IMR-90 (cell line): ENCODE results near the gene LRPPRC. TPM values are rescaled to one million over a fixed set of nuclear protein-coding genes. Genes with fewer than 3 reads are reported as not detected.

Experiments used
- ATAC-seq: fragments of 200-7000 bp; cut with Tn5 transposase; 2 replicates; pipeline ENCODE4 v1.9.1; 2020; ENCODE audit warnings: low read depth, mild to moderate bottlenecking, moderate library complexity
- BruUV-seq: library from RNA; stranded (reverse); fragments of 400-500 nt; replicated peaks from 2 replicates; lab custom pipeline; 2021; lab: Mats Ljungman, UMichigan
- CTCF ChIA-PET: fragments of 300-600 bp; formaldehyde crosslinking; extraction: SDS; loops from one replicate; lab custom pipeline; 2021; ENCODE audit warnings: antibody characterized with exemption; lab: Yijun Ruan, JAX
- POLR2A ChIA-PET: fragments of 300-600 bp; sonication (Branson Sonifier 250); formaldehyde crosslinking; loops from one replicate; lab custom pipeline; 2022; ENCODE audit warnings: antibody characterized with exemption; ENCODE audit not compliant: unreplicated experiment; lab: Charles Lee
- DNase-seq: peaks from one replicate; pipeline ENCODE4 v3.0.0; 2013
- H2AFZ ChIP-seq: replicated peaks from 2 replicates; pipeline ENCODE3; 2013; ENCODE audit warnings: low read length, mild to moderate bottlenecking; ENCODE audit not compliant: poor library complexity
- H2AK5ac ChIP-seq: 2 replicates; pipeline ENCODE4 v1.6.1; 2013; ENCODE audit warnings: low read depth, low read length, inconsistent platforms
- H2AK9ac ChIP-seq: replicated peaks from 2 replicates; pipeline ENCODE3; 2013; ENCODE audit warnings: mild to moderate bottlenecking, low read depth, low read length, moderate library complexity; ENCODE audit not compliant: poor library complexity
- H2BK120ac ChIP-seq: 2 replicates; pipeline ENCODE4 v1.6.1; 2013; ENCODE audit warnings: low read depth, low read length, inconsistent platforms
- H2BK15ac ChIP-seq: 3 replicates; pipeline ENCODE4 v1.6.1; 2013; ENCODE audit warnings: low read depth, low read length, inconsistent platforms
- H2BK20ac ChIP-seq: 2 replicates; pipeline ENCODE4 v1.6.1; 2013; ENCODE audit warnings: low read depth, mild to moderate bottlenecking, inconsistent platforms, low read length, moderate library complexity
- H2BK5ac ChIP-seq: 2 replicates; pipeline ENCODE4 v1.6.1; 2013; ENCODE audit warnings: mild to moderate bottlenecking, low read depth, low read length, inconsistent platforms; ENCODE audit not compliant: poor library complexity, severe bottlenecking
- H3K14ac ChIP-seq: replicated peaks from 2 replicates; pipeline ENCODE4 v1.6.1; 2013; ENCODE audit warnings: low read depth, low read length, inconsistent platforms
- H3K18ac ChIP-seq: 2 replicates; pipeline ENCODE4 v1.6.1; 2013; ENCODE audit warnings: low read depth, low read length, control low read depth
- H3K23ac ChIP-seq: 2 replicates; pipeline ENCODE4 v1.6.1; 2013; ENCODE audit warnings: low read depth, low read length, inconsistent platforms
- H3K27ac ChIP-seq: 2 replicates; pipeline ENCODE4 v1.5.1; 2013; ENCODE audit warnings: mild to moderate bottlenecking, control low read depth, low read length; ENCODE audit not compliant: insufficient read depth
- H3K27me3 ChIP-seq: 2 replicates; pipeline ENCODE4 v1.6.1; 2013; ENCODE audit warnings: low read length; ENCODE audit not compliant: control insufficient read depth, insufficient read depth
- H3K36me3 ChIP-seq: 2 replicates; pipeline ENCODE4 v1.6.1; 2013; ENCODE audit warnings: low read length, mixed read lengths; ENCODE audit not compliant: control insufficient read depth, insufficient read depth
- H3K4ac ChIP-seq: 2 replicates; pipeline ENCODE4 v1.6.1; 2013; ENCODE audit warnings: low read depth, low read length, inconsistent platforms
- H3K4me1 ChIP-seq: 2 replicates; pipeline ENCODE4 v1.6.1; 2013; ENCODE audit warnings: low read length, mixed read lengths; ENCODE audit not compliant: control insufficient read depth, insufficient read depth
- H3K4me2 ChIP-seq: 2 replicates; pipeline ENCODE4 v1.6.1; 2013; ENCODE audit warnings: low read depth, mild to moderate bottlenecking, control low read depth, low read length, moderate library complexity
- H3K4me3 ChIP-seq: 2 replicates; pipeline ENCODE4 v1.5.1; 2013; ENCODE audit warnings: low read depth, mild to moderate bottlenecking, control low read depth, low read length, moderate library complexity; ENCODE audit not compliant: insufficient read depth
- H3K56ac ChIP-seq: 2 replicates; pipeline ENCODE4 v1.6.1; 2013; ENCODE audit warnings: low read length, inconsistent platforms; ENCODE audit not compliant: insufficient read depth; ENCODE audit errors: extremely low read depth
- H3K79me1 ChIP-seq, 2 experiments: 2 replicates each; pipeline ENCODE4 v1.6.1; 2013; ENCODE audit warnings: low read length in 2 of 2, inconsistent platforms in 1 of 2, low read depth in 1 of 2
- H3K9ac ChIP-seq: 2 replicates; pipeline ENCODE4 v1.6.1; 2013; ENCODE audit warnings: low read depth, low read length, control low read depth
- H3K9me1 ChIP-seq: 2 replicates; pipeline ENCODE4 v1.6.1; 2013; ENCODE audit warnings: low read length, inconsistent platforms; ENCODE audit not compliant: insufficient read depth
- H3K9me3 ChIP-seq: 2 replicates; pipeline ENCODE4 v1.6.1; 2013; ENCODE audit warnings: low read length; ENCODE audit not compliant: control insufficient read depth, insufficient read depth
- H4K20me1 ChIP-seq: 2 replicates; pipeline ENCODE4 v1.6.1; 2013; ENCODE audit warnings: low read length, inconsistent platforms; ENCODE audit not compliant: insufficient read depth
- H4K5ac ChIP-seq: 2 replicates; pipeline ENCODE4 v1.6.1; 2013; ENCODE audit warnings: mild to moderate bottlenecking, low read depth, low read length, control low read depth
- H4K8ac ChIP-seq, 2 experiments: 2 replicates each; pipeline ENCODE4 v1.6.1; 2013; ENCODE audit warnings: low read depth in 2 of 2, low read length in 2 of 2, control low read depth in 1 of 2, inconsistent platforms in 1 of 2
- H4K91ac ChIP-seq: 2 replicates; pipeline ENCODE4 v1.6.1; 2013; ENCODE audit warnings: low read depth, low read length, inconsistent platforms; ENCODE audit not compliant: insufficient read depth
- BHLHE40 ChIP-seq: fragments of 150-350 bp; IDR thresholded peaks from 2 replicates; pipeline ENCODE4 v1.6.1; 2016; ENCODE audit warnings: mild to moderate bottlenecking, low read depth, low read length
- CHD1 ChIP-seq: IDR thresholded peaks from 2 replicates; pipeline ENCODE4 v1.6.1; 2012; ENCODE audit warnings: low read depth, low read length, improper control_type of control experiment
- FOS ChIP-seq: fragments of 150-350 bp; IDR thresholded peaks from 2 replicates; pipeline ENCODE4 v1.6.1; 2016; ENCODE audit warnings: low read depth, low read length
- MAFK ChIP-seq: IDR thresholded peaks from 2 replicates; pipeline ENCODE4 v1.6.1; 2012; ENCODE audit warnings: low read depth, low read length, improper control_type of control experiment
- MAZ ChIP-seq: IDR thresholded peaks from 2 replicates; pipeline ENCODE4 v1.6.1; 2012; ENCODE audit warnings: low read depth, mild to moderate bottlenecking, low read length, improper control_type of control experiment, moderate library complexity, borderline replicate concordance
- MXI1 ChIP-seq: IDR thresholded peaks from 2 replicates; pipeline ENCODE4 v1.6.1; 2012; ENCODE audit warnings: low read depth, mild to moderate bottlenecking, low read length, moderate library complexity, borderline replicate concordance
- NFE2L2 ChIP-seq: fragments of 150-350 bp; IDR thresholded peaks from 2 replicates; pipeline ENCODE4 v1.6.1; 2016; ENCODE audit warnings: low read depth, mild to moderate bottlenecking, low read length
- POLR2A ChIP-seq: IDR thresholded peaks from 2 replicates; pipeline ENCODE4 v1.6.1; 2012; ENCODE audit warnings: mild to moderate bottlenecking, low read depth, low read length
- RAD21 ChIP-seq: IDR thresholded peaks from 2 replicates; pipeline ENCODE4 v1.6.1; 2012; ENCODE audit warnings: low read length, improper control_type of control experiment
- RCOR1 ChIP-seq: IDR thresholded peaks from 2 replicates; pipeline ENCODE4 v1.6.1; 2012; ENCODE audit warnings: mild to moderate bottlenecking, low read length, improper control_type of control experiment; ENCODE audit not compliant: insufficient replicate concordance
- RFX5 ChIP-seq: IDR thresholded peaks from 2 replicates; pipeline ENCODE4 v1.8.0; 2012; ENCODE audit warnings: low read depth, mild to moderate bottlenecking, low read length, moderate library complexity
- WGBS, 2 experiments: methylation state at CpG; one replicate each; pipeline versions ENCODE4 v1.1.5 to v1.1.7; 2013; ENCODE audit warnings: missing lambda C conversion rate in 2 of 2; ENCODE audit not compliant: insufficient read length in 1 of 2; ENCODE audit errors: extremely low coverage in 2 of 2; 5-methylcytosine and 5-hydroxymethylcytosine counted together
- dilution Hi-C: fragments of 300-500 bp; cut with HindIII; formaldehyde crosslinking; loops from one replicate; pipeline ENCODE4 v1.14.3; 2018; ENCODE audit warnings: low sequenced_read_pairs; ENCODE audit not compliant: unreplicated experiment
- in situ Hi-C: fragments of 300-500 bp; cut with MboI; formaldehyde crosslinking; loops from 3 replicates; pipeline ENCODE4 v1.14.3; 2019; ENCODE audit warnings: low sequenced_read_pairs, inconsistent platforms, mixed read lengths
- intact Hi-C: fragments of 100-400 bp; cut with micrococcal nuclease; formaldehyde crosslinking; loops from 2 replicates; pipeline ENCODE4 v1.10.0; 2022
- polyA plus RNA-seq, 3 experiments: library from polyadenylated mRNA; depleted of rRNA; stranded (reverse); fragments of >200 nt; gene quantifications; 2 replicates each; pipeline ENCODE4 v1.2.3, GENCODE V29; 2012; ENCODE audit warnings: low replicate concordance in 1 of 3
- total RNA-seq: library from RNA; depleted of rRNA; stranded (reverse); fragments of >200 nt; gene quantifications from 2 replicates; pipeline ENCODE4 v1.2.3, GENCODE V29; 2012
- TF ChIP-seq, protein P1 (sequence below): fragments of 150-350 bp; IDR thresholded peaks from 2 replicates; pipeline ENCODE4 v1.6.1; 2017; ENCODE audit warnings: mild to moderate bottlenecking, antibody characterized with exemption, low read length, low read depth

LRPPRC gene
- total and polyA plus RNA-seq, 2 of the 4 experiments (the other 2 are of a cell fraction) = 30.4 to 36.0 TPM

GRCh38 chr2:43872151-43872550, 123.6 kb downstream of the LRPPRC start:
- intact Hi-C loops = no loop called here
- Histone ChIP-seq H2BK5ac (no peak overlapping the region), H3K27me3 (peaks cover 35% of the 10 kb centered on the region), H3K23ac (no peak overlapping the region), H3K27ac (no peak overlapping the region), H4K20me1 (no peaks in the 10 kb centered on the region), H3K9me1 (no peaks in the 10 kb centered on the region), H3K4me2 (no peak overlapping the region), H3K9me3 (no peaks in the 10 kb centered on the region), H4K91ac (no peak overlapping the region), H3K56ac (no peak overlapping the region), H3K79me1 (no peaks in the 10 kb centered on the region), H2AK5ac (no peak overlapping the region), H3K4me1 (no peaks in the 10 kb centered on the region), H3K36me3 (no peaks in the 10 kb centered on the region), H2AFZ (no peak overlapping the region), H4K8ac (no peak overlapping the region), H3K4me3 (no peak overlapping the region), H3K18ac (no peak overlapping the region), H4K5ac (no peak overlapping the region), H2AK9ac (no peak overlapping the region), H2BK15ac (no peak overlapping the region), H2BK120ac (no peak overlapping the region), H3K9ac (no peak overlapping the region), H3K14ac (no peak overlapping the region), H2BK20ac (no peak overlapping the region), H3K4ac (no peak overlapping the region)
- no peak for DNase-seq
- CTCF ChIA-PET = no interaction called here
- dilution Hi-C loops = no loop called here
- no peak for TF ChIP-seq POLR2A
- TF ChIP-seq BHLHE40 = no peak
- TF ChIP-seq NFE2L2 = no peak
- no peak for TF ChIP-seq CHD1
- no peak for TF ChIP-seq MXI1
- TF ChIP-seq, protein P1, sequence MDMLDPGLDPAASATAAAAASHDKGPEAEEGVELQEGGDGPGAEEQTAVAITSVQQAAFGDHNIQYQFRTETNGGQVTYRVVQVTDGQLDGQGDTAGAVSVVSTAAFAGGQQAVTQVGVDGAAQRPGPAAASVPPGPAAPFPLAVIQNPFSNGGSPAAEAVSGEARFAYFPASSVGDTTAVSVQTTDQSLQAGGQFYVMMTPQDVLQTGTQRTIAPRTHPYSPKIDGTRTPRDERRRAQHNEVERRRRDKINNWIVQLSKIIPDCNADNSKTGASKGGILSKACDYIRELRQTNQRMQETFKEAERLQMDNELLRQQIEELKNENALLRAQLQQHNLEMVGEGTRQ = no peak
- no peak for TF ChIP-seq RAD21
- TF ChIP-seq FOS = no peak
- no peak for TF ChIP-seq RFX5
- TF ChIP-seq RCOR1 = no peak
- no peak for TF ChIP-seq MAFK
- no peak for TF ChIP-seq MAZ
- no CpG with 5 or more reads among the region's 12 CpGs for WGBS, 2 experiments
- POLR2A ChIA-PET = no interaction called here
- no TSS peak for BruUV-seq
- ATAC-seq = no peak
- in situ Hi-C loops = no loop called here
